ENCODE results near the gene SERPINB6. TPM values are rescaled to one million over a fixed set of nuclear protein-coding genes. Genes with fewer than 3 reads are reported as not detected.
A peak's percentile ranks its signal among the peaks of the same experiment; 100 is the strongest.

Gene SERPINB6
- total and polyA plus RNA-seq, 9 of the 15 experiments (the other 6 are each of a cell fraction or from before 2014, with no cell fraction given), result 86.6 to 211 (median 143) TPM

DNA sequence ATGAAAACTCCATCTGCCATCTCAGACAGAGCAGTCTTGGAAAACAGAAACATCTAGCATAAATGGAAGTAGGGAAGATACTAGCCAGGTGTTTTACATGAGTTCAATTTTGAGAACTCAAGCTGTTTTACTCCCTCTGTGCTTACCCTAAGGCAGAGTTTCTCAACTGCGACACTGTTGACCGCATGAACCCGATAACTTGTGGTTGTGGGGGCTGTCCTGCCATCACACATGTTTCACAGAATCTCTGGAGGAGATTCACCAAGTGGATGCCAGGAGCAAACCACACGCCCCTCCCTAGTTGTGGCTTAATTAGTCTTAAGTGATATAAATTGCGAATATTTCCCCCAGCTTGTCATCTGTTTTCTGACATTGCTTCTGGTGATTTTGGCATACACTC lies 2.3 kb upstream of the SERPINB6 start (continued):
- TF ChIP-seq, protein P1, sequence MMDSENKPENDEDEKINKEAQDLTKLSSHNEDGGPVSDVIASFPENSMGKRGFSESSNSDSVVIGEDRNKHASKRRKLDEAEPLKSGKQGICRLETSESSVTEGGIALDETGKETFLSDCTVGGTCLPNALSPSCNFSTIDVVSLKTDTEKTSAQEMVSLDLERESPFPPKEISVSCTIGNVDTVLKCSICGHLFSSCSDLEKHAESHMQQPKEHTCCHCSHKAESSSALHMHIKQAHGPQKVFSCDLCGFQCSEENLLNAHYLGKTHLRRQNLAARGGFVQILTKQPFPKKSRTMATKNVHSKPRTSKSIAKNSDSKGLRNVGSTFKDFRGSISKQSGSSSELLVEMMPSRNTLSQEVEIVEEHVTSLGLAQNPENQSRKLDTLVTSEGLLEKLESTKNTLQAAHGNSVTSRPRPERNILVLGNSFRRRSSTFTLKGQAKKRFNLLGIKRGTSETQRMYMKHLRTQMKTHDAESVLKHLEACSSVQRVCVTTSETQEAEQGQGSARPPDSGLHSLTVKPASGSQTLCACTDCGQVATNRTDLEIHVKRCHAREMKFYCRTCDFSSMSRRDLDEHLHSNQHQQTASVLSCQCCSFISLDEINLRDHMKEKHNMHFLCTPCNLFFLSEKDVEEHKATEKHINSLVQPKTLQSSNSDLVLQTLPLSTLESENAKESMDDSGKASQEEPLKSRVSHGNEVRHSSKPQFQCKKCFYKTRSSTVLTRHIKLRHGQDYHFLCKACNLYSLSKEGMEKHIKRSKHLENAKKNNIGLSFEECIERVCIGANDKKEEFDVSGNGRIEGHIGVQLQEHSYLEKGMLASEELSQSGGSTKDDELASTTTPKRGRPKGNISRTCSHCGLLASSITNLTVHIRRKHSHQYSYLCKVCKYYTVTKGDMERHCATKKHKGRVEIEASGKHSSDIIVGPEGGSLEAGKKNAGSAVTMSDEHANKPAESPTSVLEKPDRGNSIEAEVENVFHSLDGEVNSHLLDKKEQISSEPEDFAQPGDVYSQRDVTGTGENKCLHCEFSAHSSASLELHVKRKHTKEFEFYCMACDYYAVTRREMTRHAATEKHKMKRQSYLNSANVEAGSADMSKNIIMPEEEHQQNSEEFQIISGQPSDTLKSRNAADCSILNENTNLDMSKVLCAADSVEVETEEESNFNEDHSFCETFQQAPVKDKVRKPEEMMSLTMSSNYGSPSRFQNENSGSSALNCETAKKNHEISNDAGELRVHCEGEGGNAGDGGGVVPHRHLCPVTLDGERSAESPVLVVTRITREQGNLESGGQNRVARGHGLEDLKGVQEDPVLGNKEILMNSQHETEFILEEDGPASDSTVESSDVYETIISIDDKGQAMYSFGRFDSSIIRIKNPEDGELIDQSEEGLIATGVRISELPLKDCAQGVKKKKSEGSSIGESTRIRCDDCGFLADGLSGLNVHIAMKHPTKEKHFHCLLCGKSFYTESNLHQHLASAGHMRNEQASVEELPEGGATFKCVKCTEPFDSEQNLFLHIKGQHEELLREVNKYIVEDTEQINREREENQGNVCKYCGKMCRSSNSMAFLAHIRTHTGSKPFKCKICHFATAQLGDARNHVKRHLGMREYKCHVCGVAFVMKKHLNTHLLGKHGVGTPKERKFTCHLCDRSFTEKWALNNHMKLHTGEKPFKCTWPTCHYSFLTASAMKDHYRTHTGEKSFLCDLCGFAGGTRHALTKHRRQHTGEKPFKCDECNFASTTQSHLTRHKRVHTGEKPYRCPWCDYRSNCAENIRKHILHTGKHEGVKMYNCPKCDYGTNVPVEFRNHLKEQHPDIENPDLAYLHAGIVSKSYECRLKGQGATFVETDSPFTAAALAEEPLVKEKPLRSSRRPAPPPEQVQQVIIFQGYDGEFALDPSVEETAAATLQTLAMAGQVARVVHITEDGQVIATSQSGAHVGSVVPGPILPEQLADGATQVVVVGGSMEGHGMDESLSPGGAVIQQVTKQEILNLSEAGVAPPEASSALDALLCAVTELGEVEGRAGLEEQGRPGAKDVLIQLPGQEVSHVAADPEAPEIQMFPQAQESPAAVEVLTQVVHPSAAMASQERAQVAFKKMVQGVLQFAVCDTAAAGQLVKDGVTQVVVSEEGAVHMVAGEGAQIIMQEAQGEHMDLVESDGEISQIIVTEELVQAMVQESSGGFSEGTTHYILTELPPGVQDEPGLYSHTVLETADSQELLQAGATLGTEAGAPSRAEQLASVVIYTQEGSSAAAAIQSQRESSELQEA (IDR thresholded peaks at IDR 0.05; ENCODE audit: low read depth), result no peak
- TF ChIP-seq PTTG1 (tag; IDR thresholded peaks at IDR 0.05; ENCODE audit: low read depth) (no peak), MECOM (CRISPR knock-in tag; IDR thresholded peaks at IDR 0.05) (no peak), ELF4 (CRISPR knock-in tag; IDR thresholded peaks at IDR 0.05) (no peak), HDAC3 (IDR thresholded peaks at IDR 0.05; ENCODE audit: borderline replicate concordance, partially characterized antibody) (no peak), CEBPB (tag; IDR thresholded peaks at IDR 0.05) (peak; percentile 49), NFE2L1 (tag; IDR thresholded peaks at IDR 0.05; ENCODE audit: borderline replicate concordance, low read depth) (no peak), ERF (CRISPR knock-in tag; IDR thresholded peaks at IDR 0.05) (no peak), POLR3A (IDR thresholded peaks at IDR 0.05; ENCODE audit: borderline replicate concordance, extremely low read depth, insufficient read depth, insufficient read length) (no peak), ZNF282 (CRISPR knock-in tag; IDR thresholded peaks at IDR 0.05) (no peak), PHB2 (IDR thresholded peaks at IDR 0.05; ENCODE audit: low read depth) (no peak), ZNF79 (CRISPR knock-in tag; IDR thresholded peaks at IDR 0.05; ENCODE audit: low read depth) (no peak), MCM3 (IDR thresholded peaks at IDR 0.05) (no peak), MIER1 (IDR thresholded peaks at IDR 0.05; ENCODE audit: low read depth) (no peak), STAT5A (IDR thresholded peaks at IDR 0.05; ENCODE audit: borderline replicate concordance, low read length) (no peak)
- TF ChIP-seq, protein P2, sequence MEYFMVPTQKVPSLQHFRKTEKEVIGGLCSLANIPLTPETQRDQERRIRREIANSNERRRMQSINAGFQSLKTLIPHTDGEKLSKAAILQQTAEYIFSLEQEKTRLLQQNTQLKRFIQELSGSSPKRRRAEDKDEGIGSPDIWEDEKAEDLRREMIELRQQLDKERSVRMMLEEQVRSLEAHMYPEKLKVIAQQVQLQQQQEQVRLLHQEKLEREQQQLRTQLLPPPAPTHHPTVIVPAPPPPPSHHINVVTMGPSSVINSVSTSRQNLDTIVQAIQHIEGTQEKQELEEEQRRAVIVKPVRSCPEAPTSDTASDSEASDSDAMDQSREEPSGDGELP (CRISPR knock-in tag; IDR thresholded peaks at IDR 0.05; ENCODE audit: borderline replicate concordance), result peak; percentile 50
- TF ChIP-seq, protein P3, sequence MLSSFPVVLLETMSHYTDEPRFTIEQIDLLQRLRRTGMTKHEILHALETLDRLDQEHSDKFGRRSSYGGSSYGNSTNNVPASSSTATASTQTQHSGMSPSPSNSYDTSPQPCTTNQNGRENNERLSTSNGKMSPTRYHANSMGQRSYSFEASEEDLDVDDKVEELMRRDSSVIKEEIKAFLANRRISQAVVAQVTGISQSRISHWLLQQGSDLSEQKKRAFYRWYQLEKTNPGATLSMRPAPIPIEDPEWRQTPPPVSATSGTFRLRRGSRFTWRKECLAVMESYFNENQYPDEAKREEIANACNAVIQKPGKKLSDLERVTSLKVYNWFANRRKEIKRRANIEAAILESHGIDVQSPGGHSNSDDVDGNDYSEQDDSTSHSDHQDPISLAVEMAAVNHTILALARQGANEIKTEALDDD (IDR thresholded peaks at IDR 0.05), result peak; percentile 86
- TF ChIP-seq, protein P4, sequence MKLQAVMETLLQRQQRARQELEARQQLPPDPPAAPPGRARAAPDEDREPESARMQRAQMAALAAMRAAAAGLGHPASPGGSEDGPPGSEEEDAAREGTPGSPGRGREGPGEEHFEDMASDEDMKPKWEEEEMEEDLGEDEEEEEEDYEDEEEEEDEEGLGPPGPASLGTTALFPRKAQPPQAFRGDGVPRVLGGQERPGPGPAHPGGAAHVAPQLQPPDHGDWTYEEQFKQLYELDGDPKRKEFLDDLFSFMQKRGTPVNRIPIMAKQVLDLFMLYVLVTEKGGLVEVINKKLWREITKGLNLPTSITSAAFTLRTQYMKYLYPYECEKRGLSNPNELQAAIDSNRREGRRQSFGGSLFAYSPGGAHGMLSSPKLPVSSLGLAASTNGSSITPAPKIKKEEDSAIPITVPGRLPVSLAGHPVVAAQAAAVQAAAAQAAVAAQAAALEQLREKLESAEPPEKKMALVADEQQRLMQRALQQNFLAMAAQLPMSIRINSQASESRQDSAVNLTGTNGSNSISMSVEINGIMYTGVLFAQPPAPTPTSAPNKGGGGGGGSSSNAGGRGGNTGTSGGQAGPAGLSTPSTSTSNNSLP (IDR thresholded peaks at IDR 0.05; ENCODE audit: borderline replicate concordance, low read depth, low read length), result no peak

All from K562 (cell line).